OCI-LY7 (cell line): ENCODE measurements around the gene PROK2. TPM values are rescaled to one million over a fixed set of nuclear protein-coding genes. Genes with fewer than 3 reads are reported as not detected.

Experiments used
- BruUV-seq: library from RNA; stranded (reverse); fragments of 400-500 nt; replicated peaks from 2 replicates; lab custom pipeline; 2021; lab: Mats Ljungman, UMichigan
- CTCF ChIA-PET: fragments of 300-600 bp; sonication (Branson Sonifier 250); formaldehyde crosslinking; loops from one replicate; lab custom pipeline; 2022; ENCODE audit warnings: antibody characterized with exemption; ENCODE audit not compliant: unreplicated experiment; lab: Charles Lee
- POLR2A ChIA-PET: fragments of 300-600 bp; sonication (Branson Sonifier 250); formaldehyde crosslinking; loops from one replicate; lab custom pipeline; 2022; ENCODE audit warnings: antibody characterized with exemption; lab: Charles Lee
- DNase-seq: peaks from one replicate; pipeline ENCODE4 v3.0.0-alpha.2; 2015; ENCODE audit warnings: low spot score
- H2AFZ ChIP-seq: fragments of 200-600 bp; sonication (generic), shearing (Covaris generic); 2 replicates; pipeline ENCODE4 v1.6.1; 2014; ENCODE audit warnings: mild to moderate bottlenecking, antibody characterized with exemption, low read length, moderate library complexity
- H3K27ac ChIP-seq: fragments of 200-600 bp; sonication (generic); 2 replicates; pipeline ENCODE4 v1.5.1; 2014; ENCODE audit warnings: mixed run types, low read depth, mild to moderate bottlenecking, moderate library complexity, low read length, inconsistent platforms; ENCODE audit not compliant: poor library complexity, severe bottlenecking
- H3K36me3 ChIP-seq: fragments of 200-600 bp; sonication (generic); 2 replicates; pipeline ENCODE4 v1.6.1; 2014; ENCODE audit warnings: mild to moderate bottlenecking, antibody characterized with exemption, low read length, moderate library complexity, mixed read lengths; ENCODE audit not compliant: insufficient read depth
- H3K4me1 ChIP-seq: fragments of 200-600 bp; sonication (generic); 2 replicates; pipeline ENCODE4 v1.5.1; 2014; ENCODE audit warnings: mild to moderate bottlenecking, low read length; ENCODE audit not compliant: insufficient read depth, poor library complexity, severe bottlenecking
- H3K4me2 ChIP-seq: fragments of 200-600 bp; sonication (generic); 2 replicates; pipeline ENCODE4 v1.6.1; 2014; ENCODE audit warnings: mild to moderate bottlenecking, low read length
- H3K4me3 ChIP-seq: fragments of 200-600 bp; sonication (generic); 2 replicates; pipeline ENCODE4 v1.5.1; 2014; ENCODE audit warnings: mild to moderate bottlenecking, low read depth, low read length; ENCODE audit not compliant: poor library complexity, severe bottlenecking
- H3K79me2 ChIP-seq: fragments of 200-600 bp; sonication (generic); 2 replicates; pipeline ENCODE4 v1.6.1; 2016; ENCODE audit warnings: low read depth, mild to moderate bottlenecking, low read length, moderate library complexity, mixed read lengths; ENCODE audit not compliant: insufficient read depth
- H3K9me2 ChIP-seq: fragments of 200-600 bp; sonication (generic); 2 replicates; pipeline ENCODE4 v1.6.1; 2016; ENCODE audit warnings: mild to moderate bottlenecking, low read length, mixed read lengths; ENCODE audit not compliant: insufficient read depth
- H3K9me3 ChIP-seq: fragments of 200-600 bp; sonication (generic); 2 replicates; pipeline ENCODE4 v1.6.1; 2014; ENCODE audit warnings: mild to moderate bottlenecking, mixed run types, low read length, mixed read lengths
- H4K20me1 ChIP-seq: fragments of 200-600 bp; sonication (generic); 2 replicates; pipeline ENCODE4 v1.6.1; 2014; ENCODE audit warnings: mild to moderate bottlenecking, antibody characterized with exemption, low read length, moderate library complexity, mixed read lengths; ENCODE audit not compliant: insufficient read depth
- EZH2phosphoT487 ChIP-seq: fragments of 200-600 bp; sonication (generic); IDR thresholded peaks from 2 replicates; pipeline ENCODE4 v1.6.1; 2018; ENCODE audit warnings: low read depth, borderline replicate concordance, mild to moderate bottlenecking, mixed run types, antibody characterized with exemption, low read length, moderate library complexity, mixed read lengths
- intact Hi-C: fragments of 100-400 bp; cut with micrococcal nuclease; formaldehyde crosslinking; loops from one replicate; pipeline ENCODE4 v1.10.0; 2022; ENCODE audit not compliant: unreplicated experiment
- total RNA-seq, 2 experiments: library from RNA; depleted of rRNA in 1 of 2; stranded (reverse); fragments of >200 nt in 1 of 2; shearing (Covaris generic) in 1 of 2; gene quantifications; 2 replicates each; pipeline ENCODE4 v1.2.3, GENCODE V29; 2014 to 2022
- TF ChIP-seq, protein P1 (sequence below): fragments of 200-600 bp; sonication (generic); conservative IDR thresholded peaks from 2 replicates; pipeline ENCODE4 v1.5.1; 2014; ENCODE audit warnings: mild to moderate bottlenecking, antibody characterized with exemption, low read length, moderate library complexity, mixed read lengths

PROK2 gene
- total RNA-seq, 2 experiments from 2014 or later: not detected

DNA sequence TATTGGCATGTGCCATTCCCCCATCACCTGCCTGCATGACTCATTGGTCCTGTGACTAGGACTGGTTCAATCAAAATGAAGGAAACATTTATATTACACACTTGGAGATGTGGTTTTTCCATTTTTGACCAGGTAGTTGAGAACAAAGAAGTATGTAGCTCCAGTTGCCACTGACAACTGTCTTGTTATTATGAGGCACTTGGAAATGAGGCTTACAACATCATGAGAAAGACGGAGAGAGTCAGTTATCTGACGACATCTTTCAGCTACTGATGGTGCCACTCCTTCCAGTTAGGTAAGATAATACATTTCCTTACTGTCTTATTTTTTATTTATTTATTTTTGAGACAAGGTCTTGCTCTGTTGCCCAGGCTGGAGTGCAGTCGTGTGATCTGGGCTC, 21.8 kb upstream of the PROK2 start:
- H2AFZ ChIP-seq: no peak overlapping the region
- no peaks in the 10 kb centered on the region for H3K36me3 ChIP-seq
- no peak overlapping the region for H3K27ac ChIP-seq
- no peak overlapping the region for H3K4me2 ChIP-seq
- BruUV-seq: no TSS peak
- TF ChIP-seq EZH2phosphoT487: no peak
- TF ChIP-seq, protein P1, sequence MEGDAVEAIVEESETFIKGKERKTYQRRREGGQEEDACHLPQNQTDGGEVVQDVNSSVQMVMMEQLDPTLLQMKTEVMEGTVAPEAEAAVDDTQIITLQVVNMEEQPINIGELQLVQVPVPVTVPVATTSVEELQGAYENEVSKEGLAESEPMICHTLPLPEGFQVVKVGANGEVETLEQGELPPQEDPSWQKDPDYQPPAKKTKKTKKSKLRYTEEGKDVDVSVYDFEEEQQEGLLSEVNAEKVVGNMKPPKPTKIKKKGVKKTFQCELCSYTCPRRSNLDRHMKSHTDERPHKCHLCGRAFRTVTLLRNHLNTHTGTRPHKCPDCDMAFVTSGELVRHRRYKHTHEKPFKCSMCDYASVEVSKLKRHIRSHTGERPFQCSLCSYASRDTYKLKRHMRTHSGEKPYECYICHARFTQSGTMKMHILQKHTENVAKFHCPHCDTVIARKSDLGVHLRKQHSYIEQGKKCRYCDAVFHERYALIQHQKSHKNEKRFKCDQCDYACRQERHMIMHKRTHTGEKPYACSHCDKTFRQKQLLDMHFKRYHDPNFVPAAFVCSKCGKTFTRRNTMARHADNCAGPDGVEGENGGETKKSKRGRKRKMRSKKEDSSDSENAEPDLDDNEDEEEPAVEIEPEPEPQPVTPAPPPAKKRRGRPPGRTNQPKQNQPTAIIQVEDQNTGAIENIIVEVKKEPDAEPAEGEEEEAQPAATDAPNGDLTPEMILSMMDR: no peak
- no peak for DNase-seq
- no peaks in the 10 kb centered on the region for H3K79me2 ChIP-seq
- H3K4me3 ChIP-seq: no peak overlapping the region
- intact Hi-C loops: no loop called here
- H4K20me1 ChIP-seq: no peaks in the 10 kb centered on the region
- H3K9me3 ChIP-seq: no peaks in the 10 kb centered on the region
- no peaks in the 10 kb centered on the region for H3K4me1 ChIP-seq
- POLR2A ChIA-PET: no interaction called here
- no peaks in the 10 kb centered on the region for H3K9me2 ChIP-seq
- CTCF ChIA-PET: no interaction called here

DNA sequence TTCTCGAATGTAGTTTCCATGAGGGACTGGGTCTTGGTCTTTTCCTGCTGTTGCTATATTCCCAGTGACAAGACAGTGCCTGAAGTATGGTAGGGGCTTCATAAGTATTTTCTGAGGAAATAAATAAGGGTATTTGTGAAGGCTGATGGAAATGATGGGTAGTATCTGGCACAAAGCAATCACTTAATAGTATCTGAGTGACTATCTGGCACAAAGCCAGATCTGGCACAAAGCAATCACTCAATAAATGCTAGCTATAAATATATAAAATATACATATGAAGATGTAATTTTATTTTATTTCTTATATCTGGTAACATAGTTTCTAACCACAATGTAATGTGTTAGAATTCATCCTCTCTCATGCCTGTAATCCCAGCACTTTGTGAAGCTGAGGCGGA, 20.7 kb upstream of the PROK2 start:
- no peaks in the 10 kb centered on the region for H3K9me3 ChIP-seq
- BruUV-seq: no TSS peak
- H3K4me2 ChIP-seq: no peak overlapping the region
- H2AFZ ChIP-seq: no peak overlapping the region
- DNase-seq: no peak
- no peak for TF ChIP-seq EZH2phosphoT487
- TF ChIP-seq, protein P1: no peak
- intact Hi-C loops: no loop called here
- ChIA-PET POLR2A (interaction anchor here (0.6 kb wide), 1 partner anchor 118 kb away, joined by 3 read pairs; no protein-coding TSS in a partner anchor), CTCF (no interaction called here)
- H3K4me3 ChIP-seq: no peak overlapping the region
- H3K4me1 ChIP-seq: no peaks in the 10 kb centered on the region
- H4K20me1 ChIP-seq: no peaks in the 10 kb centered on the region
- H3K79me2 ChIP-seq: no peaks in the 10 kb centered on the region
- H3K27ac ChIP-seq: no peak overlapping the region
- H3K9me2 ChIP-seq: no peaks in the 10 kb centered on the region
- H3K36me3 ChIP-seq: no peaks in the 10 kb centered on the region

DNA sequence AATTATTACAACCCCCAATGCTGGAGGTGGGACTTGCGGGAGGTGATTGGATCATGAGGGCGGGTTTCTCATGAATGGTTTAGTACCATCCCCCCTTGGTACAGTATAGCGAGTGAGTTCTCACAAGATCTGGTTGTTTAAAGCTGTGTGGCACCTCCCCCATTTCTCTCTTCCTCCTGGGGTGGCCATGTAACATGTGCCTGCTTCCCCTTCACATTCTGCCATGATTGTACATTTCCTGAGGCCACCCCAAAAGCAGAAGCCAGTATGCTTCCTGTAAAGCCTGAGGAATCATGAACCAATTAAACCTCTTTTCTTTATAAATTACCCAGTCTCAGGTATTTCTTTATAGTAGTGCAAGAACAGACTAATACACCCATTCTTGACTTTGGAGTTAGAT, 20.3 kb upstream of the PROK2 start:
- Histone ChIP-seq H3K9me2 (no peaks in the 10 kb centered on the region), H3K4me1 (no peaks in the 10 kb centered on the region), H3K27ac (no peak overlapping the region), H3K4me2 (no peak overlapping the region), H2AFZ (no peak overlapping the region), H3K4me3 (no peak overlapping the region), H3K79me2 (no peaks in the 10 kb centered on the region), H4K20me1 (no peaks in the 10 kb centered on the region), H3K9me3 (no peaks in the 10 kb centered on the region), H3K36me3 (no peaks in the 10 kb centered on the region)
- CTCF ChIA-PET: no interaction called here
- POLR2A ChIA-PET: interaction anchor here (0.6 kb wide), 1 partner anchor 1334 kb away, joined by 4 read pairs; no protein-coding TSS in a partner anchor
- no peak for DNase-seq
- TF ChIP-seq, protein P1: no peak
- no peak for TF ChIP-seq EZH2phosphoT487
- intact Hi-C loops: no loop called here
- BruUV-seq: no TSS peak
